ENCODE results near the gene LY6G5C. TPM values are rescaled to one million over a fixed set of nuclear protein-coding genes. Genes with fewer than 3 reads are reported as not detected.

Gene LY6G5C
- total and polyA plus RNA-seq, 2 experiments from 2014 or later = 2.1 TPM; not detected in 1

DNA sequence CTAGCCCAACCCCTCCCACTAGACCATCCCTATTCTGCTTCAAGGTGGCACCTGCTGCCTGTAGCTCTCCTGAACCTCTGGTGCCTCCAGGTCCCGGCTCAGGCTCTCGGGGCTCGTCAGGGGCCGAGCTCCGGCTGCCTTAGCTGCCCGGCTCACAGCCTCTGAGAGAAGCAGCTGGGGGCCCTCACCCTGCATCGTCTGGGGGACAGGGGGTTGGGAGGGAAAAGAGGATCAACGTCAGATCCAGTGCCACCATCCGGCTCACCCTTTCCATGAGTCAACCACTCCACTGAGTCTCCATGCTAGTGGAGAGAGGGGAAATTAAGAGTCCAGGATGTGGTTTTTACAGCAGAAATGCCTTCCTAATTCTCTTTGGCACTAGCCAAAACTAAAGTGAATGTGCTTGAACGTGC lies 41.4 kb downstream of the LY6G5C start:
- ATAC-seq (peak; percentile 30), DNase-seq (ENCODE audit: low spot score) (no peak)
- no peaks in the 10 kb centered on the region for H3K9me2 ChIP-seq (ENCODE audit: insufficient read depth)
- peaks cover 50% of the 10 kb centered on the region for H3K36me3 ChIP-seq (ENCODE audit: insufficient read depth)
- Mint-ChIP-seq H3K4me3 (no peak overlapping the region), H3K27ac (no peak overlapping the region), H3K4me1 (no peaks in the 10 kb centered on the region), H3K9me3 (no peaks in the 10 kb centered on the region), H3K36me3 (ENCODE audit: low read depth) (peaks cover 83% of the 10 kb centered on the region), H3K27me3 (ENCODE audit: insufficient read depth, low read depth, poor library complexity) (peaks cover 6% of the 10 kb centered on the region)
- no peak overlapping the region for H2AFZ ChIP-seq
- H4K20me1 ChIP-seq (replicated peaks; ENCODE audit: insufficient read depth) = peaks cover 25% of the 10 kb centered on the region
- TF ChIP-seq POLR2AphosphoS5 (IDR thresholded peaks at IDR 0.05; ENCODE audit: low read depth) (no peak), EZH2 (IDR thresholded peaks at IDR 0.05; ENCODE audit: low read depth, unreplicated experiment) (no peak), ETS1 (IDR thresholded peaks at IDR 0.05) (no peak), CTCF (conservative IDR thresholded peaks at IDR 0.05; ENCODE audit: low read depth in 2 of 2) (no peak), ZNF331 (CRISPR knock-in tag; IDR thresholded peaks at IDR 0.05; ENCODE audit: low read depth) (no peak), ZNF114 (CRISPR knock-in tag; IDR thresholded peaks at IDR 0.05) (no peak), EZH2phosphoT487 (IDR thresholded peaks at IDR 0.05; ENCODE audit: unreplicated experiment) (no peak), JUNB (IDR thresholded peaks at IDR 0.05; ENCODE audit: unreplicated experiment) (no peak), CREB1 (CRISPR knock-in tag; IDR thresholded peaks at IDR 0.05; ENCODE audit: low read depth) (no peak), NANOG (IDR thresholded peaks at IDR 0.05; ENCODE audit: borderline replicate concordance) (no peak), ZNF462 (CRISPR knock-in tag; IDR thresholded peaks at IDR 0.05) (no peak), STAT1 (IDR thresholded peaks at IDR 0.05; ENCODE audit: unreplicated experiment) (no peak)
- TF ChIP-seq, protein P1, sequence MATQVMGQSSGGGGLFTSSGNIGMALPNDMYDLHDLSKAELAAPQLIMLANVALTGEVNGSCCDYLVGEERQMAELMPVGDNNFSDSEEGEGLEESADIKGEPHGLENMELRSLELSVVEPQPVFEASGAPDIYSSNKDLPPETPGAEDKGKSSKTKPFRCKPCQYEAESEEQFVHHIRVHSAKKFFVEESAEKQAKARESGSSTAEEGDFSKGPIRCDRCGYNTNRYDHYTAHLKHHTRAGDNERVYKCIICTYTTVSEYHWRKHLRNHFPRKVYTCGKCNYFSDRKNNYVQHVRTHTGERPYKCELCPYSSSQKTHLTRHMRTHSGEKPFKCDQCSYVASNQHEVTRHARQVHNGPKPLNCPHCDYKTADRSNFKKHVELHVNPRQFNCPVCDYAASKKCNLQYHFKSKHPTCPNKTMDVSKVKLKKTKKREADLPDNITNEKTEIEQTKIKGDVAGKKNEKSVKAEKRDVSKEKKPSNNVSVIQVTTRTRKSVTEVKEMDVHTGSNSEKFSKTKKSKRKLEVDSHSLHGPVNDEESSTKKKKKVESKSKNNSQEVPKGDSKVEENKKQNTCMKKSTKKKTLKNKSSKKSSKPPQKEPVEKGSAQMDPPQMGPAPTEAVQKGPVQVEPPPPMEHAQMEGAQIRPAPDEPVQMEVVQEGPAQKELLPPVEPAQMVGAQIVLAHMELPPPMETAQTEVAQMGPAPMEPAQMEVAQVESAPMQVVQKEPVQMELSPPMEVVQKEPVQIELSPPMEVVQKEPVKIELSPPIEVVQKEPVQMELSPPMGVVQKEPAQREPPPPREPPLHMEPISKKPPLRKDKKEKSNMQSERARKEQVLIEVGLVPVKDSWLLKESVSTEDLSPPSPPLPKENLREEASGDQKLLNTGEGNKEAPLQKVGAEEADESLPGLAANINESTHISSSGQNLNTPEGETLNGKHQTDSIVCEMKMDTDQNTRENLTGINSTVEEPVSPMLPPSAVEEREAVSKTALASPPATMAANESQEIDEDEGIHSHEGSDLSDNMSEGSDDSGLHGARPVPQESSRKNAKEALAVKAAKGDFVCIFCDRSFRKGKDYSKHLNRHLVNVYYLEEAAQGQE (IDR thresholded peaks at IDR 0.05; ENCODE audit: unreplicated experiment) = no peak
- H3K27ac ChIP-seq (ENCODE audit: low read depth) = no peak overlapping the region
- H3K4me1 ChIP-seq (ENCODE audit: insufficient read depth) = no peaks in the 10 kb centered on the region
- H3K79me2 ChIP-seq (replicated peaks; ENCODE audit: insufficient read depth) = no peaks in the 10 kb centered on the region
- no peak overlapping the region for H3K4me2 ChIP-seq
- H3K27me3 ChIP-seq (ENCODE audit: insufficient read depth) = no peaks in the 10 kb centered on the region
- no peak overlapping the region for H3K4me3 ChIP-seq
- H3F3A ChIP-seq (replicated peaks; ENCODE audit: low read depth) = peaks cover 51% of the 10 kb centered on the region

Measured in GM23338 (cell line).